ENCODE data around the gene PLA2G4C. TPM values are rescaled to one million over a fixed set of nuclear protein-coding genes. Genes with fewer than 3 reads are reported as not detected.

PLA2G4C gene
- total RNA-seq, 2 experiments from 2014 or later, result 0.82 to 2.1 TPM

DNA sequence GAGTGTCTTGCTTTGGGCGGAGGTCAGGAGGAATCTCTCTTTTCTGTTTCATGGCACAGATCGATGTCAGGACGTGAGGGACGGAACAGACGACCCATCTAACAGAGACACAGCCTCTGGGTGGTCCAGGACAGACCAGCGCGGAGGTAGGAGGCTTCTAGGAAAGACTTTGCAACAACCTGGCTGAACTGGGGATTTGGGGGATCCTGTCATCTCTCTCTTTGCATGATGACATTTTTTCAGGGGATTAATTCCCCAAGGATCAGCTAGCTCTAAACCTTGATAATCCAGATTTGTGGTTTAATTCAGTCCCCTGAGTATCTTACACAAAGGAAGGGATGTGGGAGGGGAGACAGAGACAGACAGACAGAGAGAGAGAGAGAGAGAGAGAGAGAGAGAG is 81.2 kb downstream of the PLA2G4C start:
- H3K27me3 Mint-ChIP-seq, result peaks cover 14% of the 10 kb centered on the region
- ATAC-seq (no peak), DNase-seq (no peak)
- no peak overlapping the region for H3K27ac Mint-ChIP-seq
- CTCF ChIA-PET, result no interaction called here
- H3K36me3 Mint-ChIP-seq, result no peaks in the 10 kb centered on the region
- H3K4me1 Mint-ChIP-seq, result no peaks in the 10 kb centered on the region
- H3K4me3 Mint-ChIP-seq, result no peak overlapping the region
- H3K9me3 Mint-ChIP-seq (ENCODE audit: low read depth), result no peaks in the 10 kb centered on the region

- CTCF ChIA-PET, result no interaction called here
- Mint-ChIP-seq H3K4me3 (no peak overlapping the region), H3K36me3 (no peaks in the 10 kb centered on the region), H3K27ac (no peak overlapping the region), H3K4me1 (no peaks in the 10 kb centered on the region), H3K9me3 (ENCODE audit: low read depth) (no peaks in the 10 kb centered on the region), H3K27me3 (peaks cover 21% of the 10 kb centered on the region)
- DNase-seq (no peak), ATAC-seq (no peak)
Observed at GRCh38 chr19:48025480-48025879, 85.1 kb downstream of the PLA2G4C start.

GRCh38 chr19:48023518-48023917 is 87.1 kb downstream of the PLA2G4C start:
- Mint-ChIP-seq H3K27me3 (peaks cover 17% of the 10 kb centered on the region), H3K4me3 (no peak overlapping the region), H3K4me1 (no peaks in the 10 kb centered on the region), H3K27ac (no peak overlapping the region), H3K9me3 (ENCODE audit: low read depth) (no peaks in the 10 kb centered on the region), H3K36me3 (no peaks in the 10 kb centered on the region)
- DNase-seq (no peak), ATAC-seq (no peak)
- CTCF ChIA-PET, result no interaction called here

DNA sequence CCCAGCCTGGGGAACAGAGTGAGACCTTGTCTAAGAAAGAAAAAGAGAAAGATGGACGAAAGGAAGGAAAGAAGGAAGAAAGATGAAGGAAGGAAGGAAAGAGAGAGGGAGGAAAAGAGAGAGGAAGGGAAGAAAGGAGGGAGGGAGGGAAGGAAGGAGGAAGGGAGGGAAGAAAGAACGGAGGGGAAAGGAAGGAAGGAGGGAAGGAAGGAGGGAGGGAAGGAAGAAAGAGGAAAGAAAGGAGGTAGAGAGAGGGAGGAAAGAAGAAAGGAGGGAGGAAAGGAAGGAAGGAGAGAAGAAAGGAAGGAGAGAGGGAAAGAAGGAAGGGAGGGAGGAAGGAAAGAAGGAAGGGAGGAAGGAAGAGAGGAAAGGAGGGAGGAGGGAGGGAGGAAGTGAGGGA is 87.6 kb downstream of the PLA2G4C start:
- H3K36me3 Mint-ChIP-seq, result no peaks in the 10 kb centered on the region
- no peaks in the 10 kb centered on the region for H3K4me1 Mint-ChIP-seq
- CTCF ChIA-PET, result interaction anchor here (0.6 kb wide), 1 partner anchor 39 kb away, joined by 5 read pairs; no protein-coding TSS in a partner anchor
- DNase-seq (no peak), ATAC-seq (no peak)
- no peak overlapping the region for H3K27ac Mint-ChIP-seq
- H3K9me3 Mint-ChIP-seq (ENCODE audit: low read depth), result no peaks in the 10 kb centered on the region
- H3K27me3 Mint-ChIP-seq, result peaks cover 17% of the 10 kb centered on the region
- no peak overlapping the region for H3K4me3 Mint-ChIP-seq

DNA sequence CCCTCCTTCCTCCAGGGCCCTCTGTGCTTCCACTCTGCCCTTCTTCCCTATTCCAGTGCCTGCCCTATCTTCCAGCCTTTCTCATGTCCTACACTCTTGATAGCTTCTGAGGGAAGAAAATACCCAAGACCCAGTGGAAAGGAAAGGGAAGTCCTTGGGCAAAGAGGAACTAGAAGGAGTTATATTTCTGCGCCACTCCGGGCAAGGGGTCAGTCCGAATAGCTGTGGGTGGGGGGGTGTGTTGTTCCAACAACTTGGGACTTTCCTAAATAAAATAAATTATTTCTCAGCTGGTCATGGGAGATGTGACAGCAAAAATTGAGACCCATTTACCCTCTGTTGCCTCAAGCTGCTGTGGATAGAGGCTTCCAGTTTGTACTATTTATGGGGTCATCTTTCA is 89.9 kb downstream of the PLA2G4C start:
- no peak overlapping the region for H3K27ac Mint-ChIP-seq
- CTCF ChIA-PET, result interaction anchor here (0.5 kb wide), 1 partner anchor 147 kb away, joined by 3 read pairs; no protein-coding TSS in a partner anchor
- ATAC-seq (no peak), DNase-seq (no peak)
- H3K4me1 Mint-ChIP-seq, result no peaks in the 10 kb centered on the region
- no peaks in the 10 kb centered on the region for H3K9me3 Mint-ChIP-seq (ENCODE audit: low read depth)
- peaks cover 13% of the 10 kb centered on the region for H3K27me3 Mint-ChIP-seq
- no peak overlapping the region for H3K4me3 Mint-ChIP-seq
- H3K36me3 Mint-ChIP-seq, result no peaks in the 10 kb centered on the region

GRCh38 chr19:48010932-48011758 is 99.5 kb downstream of the PLA2G4C start:
- CTCF ChIA-PET, result no interaction called here

GRCh38 chr19:48006762-48007161 is 103.9 kb downstream of the PLA2G4C start:
- CTCF ChIA-PET, result no interaction called here
- Mint-ChIP-seq H3K27me3 (no peaks in the 10 kb centered on the region), H3K27ac (no peak overlapping the region), H3K36me3 (no peaks in the 10 kb centered on the region), H3K4me1 (no peaks in the 10 kb centered on the region), H3K4me3 (no peak overlapping the region), H3K9me3 (ENCODE audit: low read depth) (no peaks in the 10 kb centered on the region)
- DNase-seq, result no peak
- no peak for ATAC-seq

More at GRCh38 chr19:48010932-48011758, 99.5 kb downstream of the PLA2G4C start:
- ATAC-seq (no peak), DNase-seq (no peak)
- H3K36me3 Mint-ChIP-seq, result no peaks in the 10 kb centered on the region
- no peaks in the 10 kb centered on the region for H3K27me3 Mint-ChIP-seq
- no peaks in the 10 kb centered on the region for H3K4me1 Mint-ChIP-seq
- no peaks in the 10 kb centered on the region for H3K9me3 Mint-ChIP-seq (ENCODE audit: low read depth)
- no peak overlapping the region for H3K27ac Mint-ChIP-seq
- no peak overlapping the region for H3K4me3 Mint-ChIP-seq

DNA sequence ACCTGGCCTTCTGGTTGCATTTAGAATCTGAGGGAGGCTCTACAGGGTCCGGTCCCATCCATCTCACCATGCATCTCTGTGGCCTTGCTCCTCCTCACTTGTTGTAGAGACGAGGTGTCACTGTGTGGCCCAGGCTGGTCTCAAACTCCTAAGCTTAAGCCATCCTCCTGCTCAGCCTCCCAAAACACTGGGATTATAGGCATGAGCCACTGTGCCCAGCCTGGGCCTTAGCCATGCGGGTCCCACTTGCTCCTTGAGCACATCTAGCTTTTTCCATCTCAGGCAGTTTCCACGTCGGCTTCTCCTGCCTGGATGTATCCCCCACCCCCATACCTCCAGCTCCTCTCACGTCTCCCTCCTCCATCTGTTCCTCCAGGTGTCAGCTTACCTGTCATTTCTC is 106.4 kb downstream of the PLA2G4C start:
- Mint-ChIP-seq H3K4me1 (no peaks in the 10 kb centered on the region), H3K27me3 (no peaks in the 10 kb centered on the region), H3K9me3 (ENCODE audit: low read depth) (no peaks in the 10 kb centered on the region), H3K36me3 (no peaks in the 10 kb centered on the region), H3K4me3 (no peak overlapping the region), H3K27ac (no peak overlapping the region)
- ATAC-seq (no peak), DNase-seq (no peak)
- CTCF ChIA-PET, result no interaction called here

DNA sequence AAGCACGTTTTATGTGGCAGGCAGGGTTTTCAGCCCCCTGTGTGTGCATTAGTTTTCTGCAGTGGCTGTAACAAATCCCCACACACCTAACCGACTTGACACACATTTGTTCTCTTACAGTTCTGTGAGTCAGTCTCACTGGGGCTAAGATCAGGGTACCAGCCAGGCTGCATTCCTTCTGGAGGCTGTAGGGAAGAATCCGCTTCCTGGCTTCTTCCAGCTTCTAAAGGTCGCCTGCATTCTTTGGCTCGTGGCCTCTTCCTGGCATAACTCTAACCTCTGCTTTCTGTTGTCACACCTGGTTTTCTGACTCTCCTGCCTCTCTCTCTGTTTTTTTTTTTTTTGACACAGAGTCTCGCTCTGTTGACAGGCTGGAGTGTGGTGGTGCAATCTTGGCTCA is 109.8 kb downstream of the PLA2G4C start:
- Mint-ChIP-seq H3K4me1 (no peaks in the 10 kb centered on the region), H3K4me3 (no peak overlapping the region), H3K9me3 (ENCODE audit: low read depth) (no peaks in the 10 kb centered on the region), H3K27ac (no peak overlapping the region), H3K36me3 (no peaks in the 10 kb centered on the region), H3K27me3 (peaks cover 6% of the 10 kb centered on the region)
- DNase-seq (no peak), ATAC-seq (no peak)
- CTCF ChIA-PET, result no interaction called here

- ATAC-seq, result no peak
- no peaks in the 10 kb centered on the region for H3K36me3 Mint-ChIP-seq
- no peaks in the 10 kb centered on the region for H3K4me1 Mint-ChIP-seq
- CTCF ChIA-PET, result no interaction called here
- H3K4me3 Mint-ChIP-seq, result no peak overlapping the region
- DNase-seq, result no peak
- peaks cover 14% of the 10 kb centered on the region for H3K27me3 Mint-ChIP-seq
- H3K9me3 Mint-ChIP-seq (ENCODE audit: low read depth), result no peaks in the 10 kb centered on the region
- no peak overlapping the region for H3K27ac Mint-ChIP-seq
Observed at GRCh38 chr19:47998800-47999199, 111.8 kb downstream of the PLA2G4C start.

Other genes starting within 250 kb of the PLA2G4C start
- gene SULT2A1, start 224.5 kb downstream of the PLA2G4C start, total RNA-seq, result not detected
- gene BSPH1, start 118.6 kb downstream of the PLA2G4C start, total RNA-seq, result not detected
- not detected for gene ELSPBP1, start 116.2 kb downstream of the PLA2G4C start, total RNA-seq
- not detected for gene CABP5, start 66.7 kb downstream of the PLA2G4C start, total RNA-seq
- 100 to 1,000 TPM; 157 to 221 TPM for gene LIG1, start 59.5 kb upstream of the PLA2G4C start, total RNA-seq
- gene ZSWIM9, start 59.9 kb upstream of the PLA2G4C start, total RNA-seq, result 10 to 100 TPM; 12.3 to 13.1 TPM
- 100 to 1,000 TPM; 182 to 219 TPM for gene CARD8, start 145.1 kb upstream of the PLA2G4C start, total RNA-seq
- under 1 TPM; 0.26 to 0.68 TPM for gene ZNF114, start 159.3 kb upstream of the PLA2G4C start, total RNA-seq
- 100 to 1,000 TPM; 291 to 294 TPM for gene EMP3, start 214.7 kb upstream of the PLA2G4C start, total RNA-seq

Measured in activated CD8-positive, alpha-beta memory T cell treated with anti-CD3 and anti-CD28 coated beads, Interleukin-2, amount 10 ng/mL, durations not matched to agents 7 days and 5 days (primary cell).